Peyer's patch (tissue), 4 donors: ENCODE results near the gene PARVB. TPM values are rescaled to one million over a fixed set of nuclear protein-coding genes. Genes with fewer than 3 reads are reported as not detected.

ENCODE experiments used
- DNase-seq, 3 donors: peaks; one replicate each; pipeline ENCODE4 v3.0.0-alpha.2; 2017 to 2019
- H3K27ac ChIP-seq, 4 donors: fragments of 200-600 bp; sonication (generic); one replicate each; pipeline ENCODE4 v1.5.1; 2016 to 2019
- H3K27me3 ChIP-seq, 2 donors: fragments of 200-600 bp; sonication (generic); one replicate each; pipeline ENCODE4 v1.5.1; 2019
- H3K36me3 ChIP-seq, 3 donors: fragments of 200-600 bp; sonication (generic); one replicate each; pipeline ENCODE4 v1.5.1; 2016 to 2019
- H3K4me1 ChIP-seq, 4 donors: fragments of 200-600 bp; sonication (generic); one replicate each; pipeline ENCODE4 v1.5.1; 2016 to 2019
- H3K4me3 ChIP-seq, 4 donors: fragments of 200-600 bp; sonication (generic); 1 replicate in 3 of 4; 2 replicates in 1 of 4; pipeline ENCODE4 v1.5.1; 2016 to 2019; ENCODE audit warnings: mild to moderate bottlenecking in 1 of 4
- H3K9me3 ChIP-seq, 4 donors: fragments of 200-600 bp; sonication (generic); one replicate each; pipeline ENCODE4 v1.5.1; 2016 to 2019; ENCODE audit warnings: mild to moderate bottlenecking in 1 of 4
- POLR2A ChIP-seq, 2 donors: fragments of 450-650 bp; IDR thresholded peaks; one replicate each; pipeline ENCODE4 v1.5.1; 2017; ENCODE audit warnings: antibody characterized with exemption in 2 of 2, mild to moderate bottlenecking in 2 of 2, moderate library complexity in 2 of 2
- total RNA-seq, 4 donors: library from RNA; depleted of rRNA; stranded (reverse); fragments of >200 nt; gene quantifications; one replicate each; pipeline ENCODE4 v1.1.0, GENCODE V29; 2016
- TF ChIP-seq, protein P1 (sequence below), 6 experiments: fragments of 450-650 bp in 4 of 6; fragments of 200-600 bp in 2 of 6; sonication (generic) in 1 of 6; IDR thresholded peaks; one replicate each; pipeline ENCODE4 v1.5.1; 2017 to 2019; ENCODE audit warnings: antibody characterized with exemption in 6 of 6, mild to moderate bottlenecking in 3 of 6, moderate library complexity in 1 of 6

The PARVB gene
- total RNA-seq, 4 donors from 2014 or later: 1.8 to 71.8 (median 7.7) TPM

DNA sequence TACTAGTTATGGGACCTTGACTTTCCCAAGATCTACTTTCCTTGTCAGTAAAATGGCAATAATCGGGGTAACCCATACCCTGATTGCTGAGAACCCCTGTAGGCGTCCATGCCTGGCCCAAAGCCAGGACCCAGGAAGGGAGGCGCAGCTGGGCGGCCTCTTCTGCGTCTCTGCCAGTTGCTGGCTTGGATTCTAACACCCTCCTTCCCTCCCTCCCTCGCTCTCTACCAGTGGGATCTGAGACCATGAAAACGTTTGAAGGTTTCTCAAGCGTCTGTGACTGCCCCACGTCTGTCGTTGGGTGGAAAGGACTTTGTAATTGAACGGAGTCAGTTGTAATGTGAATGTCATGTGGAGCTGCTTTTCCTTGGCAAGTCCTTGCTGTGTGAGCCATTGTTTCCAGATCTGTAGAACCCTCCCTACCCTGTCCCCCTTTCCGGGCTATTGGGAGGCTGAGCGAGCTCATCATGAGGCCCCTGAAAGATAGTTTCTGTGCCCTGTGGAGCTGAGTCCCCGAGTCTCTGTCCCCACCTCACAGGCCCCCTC is 47.8 kb downstream of the PARVB start:
- H3K27me3 ChIP-seq: no peaks in the 10 kb centered on the region
- TF ChIP-seq, protein P1, sequence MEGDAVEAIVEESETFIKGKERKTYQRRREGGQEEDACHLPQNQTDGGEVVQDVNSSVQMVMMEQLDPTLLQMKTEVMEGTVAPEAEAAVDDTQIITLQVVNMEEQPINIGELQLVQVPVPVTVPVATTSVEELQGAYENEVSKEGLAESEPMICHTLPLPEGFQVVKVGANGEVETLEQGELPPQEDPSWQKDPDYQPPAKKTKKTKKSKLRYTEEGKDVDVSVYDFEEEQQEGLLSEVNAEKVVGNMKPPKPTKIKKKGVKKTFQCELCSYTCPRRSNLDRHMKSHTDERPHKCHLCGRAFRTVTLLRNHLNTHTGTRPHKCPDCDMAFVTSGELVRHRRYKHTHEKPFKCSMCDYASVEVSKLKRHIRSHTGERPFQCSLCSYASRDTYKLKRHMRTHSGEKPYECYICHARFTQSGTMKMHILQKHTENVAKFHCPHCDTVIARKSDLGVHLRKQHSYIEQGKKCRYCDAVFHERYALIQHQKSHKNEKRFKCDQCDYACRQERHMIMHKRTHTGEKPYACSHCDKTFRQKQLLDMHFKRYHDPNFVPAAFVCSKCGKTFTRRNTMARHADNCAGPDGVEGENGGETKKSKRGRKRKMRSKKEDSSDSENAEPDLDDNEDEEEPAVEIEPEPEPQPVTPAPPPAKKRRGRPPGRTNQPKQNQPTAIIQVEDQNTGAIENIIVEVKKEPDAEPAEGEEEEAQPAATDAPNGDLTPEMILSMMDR (IDR thresholded peaks at IDR 0.05): no peak
- no peak for TF ChIP-seq POLR2A (IDR thresholded peaks at IDR 0.05)
- no peak overlapping the region for H3K27ac ChIP-seq
- no peak for DNase-seq
- no peaks in the 10 kb centered on the region for H3K9me3 ChIP-seq
- no peak overlapping the region for H3K4me3 ChIP-seq
- no peaks in the 10 kb centered on the region for H3K36me3 ChIP-seq
- H3K4me1 ChIP-seq: peaks cover 0 to 7% (median 0%) of the 10 kb centered on the region in 4 donors

DNA sequence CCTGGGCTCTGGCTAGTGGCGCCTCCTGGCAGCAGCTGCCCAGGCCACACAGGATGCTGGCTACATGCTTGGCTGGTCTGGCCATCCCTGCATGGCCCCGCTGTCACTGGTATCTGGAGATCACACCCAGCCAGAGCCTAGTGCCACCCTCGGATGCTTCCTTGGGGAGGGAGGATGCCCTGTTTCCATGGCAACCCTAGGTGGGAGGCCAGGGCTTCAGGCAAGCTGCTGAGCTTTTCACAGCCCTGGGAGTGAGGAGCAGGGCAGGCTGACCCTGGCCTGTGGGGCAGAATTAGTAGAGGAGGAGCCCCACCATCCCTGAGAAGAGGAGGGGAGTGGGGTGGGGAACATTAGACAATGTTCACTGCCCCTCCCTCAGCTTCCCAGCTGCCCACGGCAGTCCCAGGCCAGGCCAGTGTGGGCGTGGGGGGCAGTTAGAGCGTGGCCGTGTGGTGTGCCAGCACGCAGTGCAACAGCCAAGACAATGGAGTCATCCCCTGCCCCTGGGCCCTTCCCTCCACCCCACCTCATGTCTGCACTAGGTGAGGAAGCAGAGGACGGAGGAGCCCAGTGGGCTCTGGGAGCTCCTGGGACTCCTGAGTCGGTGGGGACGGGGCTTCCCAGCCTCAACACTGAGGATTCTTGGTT is 50.4 kb downstream of the PARVB start:
- TF ChIP-seq, protein P1 (IDR thresholded peaks at IDR 0.05): no peak
- TF ChIP-seq POLR2A (IDR thresholded peaks at IDR 0.05): no peak
- DNase-seq: no peak
- no peaks in the 10 kb centered on the region for H3K27me3 ChIP-seq
- no peaks in the 10 kb centered on the region for H3K36me3 ChIP-seq
- H3K4me1 ChIP-seq: no peaks in the 10 kb centered on the region
- H3K9me3 ChIP-seq: no peaks in the 10 kb centered on the region
- no peak overlapping the region for H3K27ac ChIP-seq
- no peak overlapping the region for H3K4me3 ChIP-seq

DNA sequence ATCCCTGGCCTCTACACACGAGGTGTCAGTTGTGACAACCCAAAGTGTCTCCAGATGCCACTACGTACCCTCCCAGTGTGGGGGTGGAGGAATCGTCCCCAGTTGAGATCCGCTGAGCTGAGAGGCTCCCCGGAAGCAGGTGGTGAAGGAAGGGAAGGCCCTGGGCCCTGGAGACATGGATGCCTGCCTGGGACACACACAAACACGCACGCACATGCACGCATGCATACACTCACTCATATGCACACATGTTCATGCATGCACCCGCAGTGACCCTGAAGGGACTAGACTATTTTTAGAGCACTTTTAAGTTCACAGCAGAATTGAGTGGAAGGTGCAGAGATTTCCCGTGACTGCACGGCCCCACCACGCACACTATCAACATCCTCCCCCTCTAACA is 50.9 kb downstream of the PARVB start:
- Histone ChIP-seq H3K36me3 (no peaks in the 10 kb centered on the region), H3K27me3 (no peaks in the 10 kb centered on the region), H3K4me1 (no peaks in the 10 kb centered on the region), H3K4me3 (no peak overlapping the region), H3K9me3 (no peaks in the 10 kb centered on the region), H3K27ac (no peak overlapping the region)
- TF ChIP-seq, protein P1 (IDR thresholded peaks at IDR 0.05): no peak
- no peak for TF ChIP-seq POLR2A (IDR thresholded peaks at IDR 0.05)
- no peak for DNase-seq

DNA sequence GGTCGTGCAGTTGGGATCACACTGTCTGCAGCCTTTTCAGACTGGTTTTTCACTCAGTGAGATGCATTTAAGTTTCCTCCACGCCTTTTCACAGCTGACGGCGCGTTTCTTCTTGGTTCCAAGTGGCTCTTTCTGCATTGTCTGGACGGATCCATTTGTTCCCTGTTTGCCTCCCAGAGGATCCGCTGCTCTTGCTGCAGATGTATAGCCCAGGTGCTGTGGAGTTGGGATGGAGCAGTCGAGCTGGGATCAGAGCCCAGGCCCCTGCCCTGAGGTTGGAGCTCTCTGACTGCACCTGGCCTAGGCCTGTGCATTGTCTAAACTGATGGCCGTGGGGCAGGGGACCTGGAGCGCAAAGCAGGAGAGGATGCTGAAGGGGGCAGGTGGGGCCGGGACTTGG is 51.6 kb downstream of the PARVB start:
- no peaks in the 10 kb centered on the region for H3K9me3 ChIP-seq
- no peak for TF ChIP-seq POLR2A (IDR thresholded peaks at IDR 0.05)
- TF ChIP-seq, protein P1 (IDR thresholded peaks at IDR 0.05): no peak

DNA sequence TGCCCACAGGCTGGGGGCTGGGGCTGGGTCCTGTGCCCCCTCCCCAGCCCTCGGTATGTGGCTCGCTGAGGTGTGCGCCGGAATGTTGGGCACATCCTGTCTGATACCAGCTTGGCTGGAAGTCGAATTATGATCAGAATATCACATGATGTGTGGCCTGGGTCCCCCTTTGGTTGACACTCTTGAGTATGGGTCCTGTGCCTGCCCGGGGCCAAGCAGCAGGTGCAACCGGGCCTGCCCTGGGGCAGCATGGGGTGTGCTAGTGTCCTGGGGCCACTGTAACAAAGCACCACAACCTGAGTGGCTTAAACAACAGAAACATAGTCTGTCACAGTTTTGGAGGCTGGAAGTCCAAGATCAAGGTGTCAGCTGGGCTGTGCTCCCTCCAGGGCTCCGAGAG is 52.7 kb downstream of the PARVB start:
- Histone ChIP-seq H3K36me3 (no peaks in the 10 kb centered on the region), H3K4me3 (no peak overlapping the region), H3K27me3 (no peaks in the 10 kb centered on the region), H3K9me3 (no peaks in the 10 kb centered on the region), H3K27ac (no peak overlapping the region), H3K4me1 (no peaks in the 10 kb centered on the region)
- TF ChIP-seq POLR2A (IDR thresholded peaks at IDR 0.05): no peak
- TF ChIP-seq, protein P1 (IDR thresholded peaks at IDR 0.05): no peak
- DNase-seq: no peak

More for the DNA sequence above, 51.6 kb downstream of the PARVB start:
- DNase-seq: no peak
- Histone ChIP-seq H3K4me1 (no peaks in the 10 kb centered on the region), H3K27me3 (no peaks in the 10 kb centered on the region), H3K4me3 (no peak overlapping the region), H3K36me3 (no peaks in the 10 kb centered on the region), H3K27ac (no peak overlapping the region)
